Measurements from ENCODE around the gene TMEM132C.

- TF ChIP-seq TARDBP (IDR thresholded peaks at IDR 0.05): no peak
- TF ChIP-seq CTBP1 (IDR thresholded peaks at IDR 0.05; ENCODE audit: borderline replicate concordance): no peak
- TF ChIP-seq SUZ12 (IDR thresholded peaks at IDR 0.05): no peak
- no peak for TF ChIP-seq SP1 (IDR thresholded peaks at IDR 0.05)
- no peak for TF ChIP-seq FOXA1 (IDR thresholded peaks at IDR 0.05)
- TF ChIP-seq FOXM1 (IDR thresholded peaks at IDR 0.05; ENCODE audit: borderline replicate concordance): no peak
- no peak for TF ChIP-seq ZNF384 (IDR thresholded peaks at IDR 0.05)
- no peak for TF ChIP-seq BHLHE40 (IDR thresholded peaks at IDR 0.05; ENCODE audit: borderline replicate concordance)
- TF ChIP-seq ARNT (IDR thresholded peaks at IDR 0.05): no peak
- no peak for TF ChIP-seq ELF4 (IDR thresholded peaks at IDR 0.05)
- TF ChIP-seq L3MBTL2 (conservative IDR thresholded peaks at IDR 0.05): no peak
- no peak for TF ChIP-seq PKNOX1 (IDR thresholded peaks at IDR 0.05)
- TF ChIP-seq HDGF (IDR thresholded peaks at IDR 0.05; ENCODE audit: borderline replicate concordance): no peak
Measured at GRCh38 chr12:128660532-128661225, 393.7 kb downstream of the TMEM132C start.
